GM12878 (cell line): Measurements from ENCODE around the gene UQCRH. TPM values are rescaled to one million over a fixed set of nuclear protein-coding genes. Genes with fewer than 3 reads are reported as not detected.

ENCODE experiments used
- ATAC-seq: fragments of 200-7000 bp; cut with Tn5 transposase; 3 replicates; pipeline ENCODE4 v1.9.1; 2020; ENCODE audit warnings: mild to moderate bottlenecking, moderate library complexity
- BruUV-seq: library from RNA; stranded (reverse); fragments of 400-500 nt; replicated peaks from 2 replicates; lab custom pipeline; 2021; lab: Mats Ljungman, UMichigan
- CTCF ChIA-PET: fragments of 300-600 bp; sonication (Branson Sonifier 250); formaldehyde crosslinking; extraction: SDS; loops from one replicate; lab custom pipeline; 2021; ENCODE audit warnings: inconsistent platforms; lab: Yijun Ruan, JAX
- POLR2A ChIA-PET: fragments of 350-600 bp; formaldehyde crosslinking; extraction: SDS; loops from one replicate; lab custom pipeline; 2021; ENCODE audit warnings: inconsistent platforms; lab: Charles Lee
- RAD21 ChIA-PET: fragments of 300-600 bp; sonication (Branson Sonifier 250); formaldehyde crosslinking; loops from one replicate; lab custom pipeline; 2023; ENCODE audit warnings: antibody characterized with exemption; ENCODE audit not compliant: unreplicated experiment; lab: Charles Lee
- SMC1A ChIA-PET: fragments of 300-600 bp; sonication (Branson Sonifier 250); formaldehyde crosslinking; loops from one replicate; lab custom pipeline; 2023; ENCODE audit not compliant: unreplicated experiment, uncharacterized antibody; lab: Charles Lee
- DNase-seq: peaks from one replicate; pipeline ENCODE4 v3.0.0-alpha.2; 2011; ENCODE audit warnings: low read depth, low spot score
- FAIRE-seq: peaks from 3 replicates; lab custom pipeline; 2011; peaks lifted over from hg19 to GRCh38; lab: Jason Lieb, UNC
- H2AFZ ChIP-seq: 2 replicates; pipeline ENCODE4 v1.6.0; 2011; ENCODE audit warnings: low read depth, low read length, control low read depth; ENCODE audit not compliant: control insufficient read depth
- H3K27ac ChIP-seq: 2 replicates; pipeline ENCODE4 v1.5.1; 2011; ENCODE audit warnings: control low read depth; ENCODE audit not compliant: control insufficient read depth, insufficient read depth
- H3K27me3 ChIP-seq, 2 experiments: replicated peaks in 1 of 2; 2 replicates each; pipeline versions ENCODE4 v1.6.0 to v1.6.1; 2011; ENCODE audit warnings: low read length in 1 of 2; ENCODE audit not compliant: control insufficient read depth in 2 of 2, insufficient read depth in 2 of 2
- H3K36me3 ChIP-seq, 2 experiments: 2 replicates each; pipeline ENCODE4 v1.5.1; 2011; ENCODE audit warnings: low read length in 1 of 2; ENCODE audit not compliant: control insufficient read depth in 2 of 2, insufficient read depth in 2 of 2
- H3K4me1 ChIP-seq: 2 replicates; pipeline ENCODE4 v1.6.1; 2011; ENCODE audit warnings: mild to moderate bottlenecking, low read length, moderate library complexity, mixed read lengths; ENCODE audit not compliant: control insufficient read depth, insufficient read depth
- H3K4me2 ChIP-seq: 2 replicates; pipeline ENCODE4 v1.6.0; 2011; ENCODE audit warnings: control low read depth; ENCODE audit not compliant: control insufficient read depth, insufficient read depth
- H3K4me3 ChIP-seq: fragments of 200-600 bp; sonication (generic); 2 replicates; pipeline ENCODE4 v1.5.1; 2016
- H3K79me2 ChIP-seq: 2 replicates; pipeline ENCODE4 v1.6.0; 2011; ENCODE audit warnings: low read length; ENCODE audit not compliant: control insufficient read depth, insufficient read depth
- H3K9ac ChIP-seq: 2 replicates; pipeline ENCODE4 v1.8.0; 2011; ENCODE audit warnings: low read length, control low read depth, mixed read lengths; ENCODE audit not compliant: control insufficient read depth, insufficient read depth
- H3K9me3 ChIP-seq: replicated peaks from 3 replicates; pipeline ENCODE4 v1.5.1; 2011; ENCODE audit warnings: mild to moderate bottlenecking, low read length; ENCODE audit not compliant: control insufficient read depth, insufficient read depth
- H4K20me1 ChIP-seq: 2 replicates; pipeline ENCODE4 v1.6.0; 2011; ENCODE audit not compliant: control insufficient read depth, insufficient read depth
- ATF3 ChIP-seq: IDR thresholded peaks from 2 replicates; pipeline ENCODE4 v1.6.1; 2011; ENCODE audit warnings: low read depth, mild to moderate bottlenecking, low read length, moderate library complexity, borderline replicate concordance; ENCODE audit errors: extremely low read depth
- BACH1 ChIP-seq: fragments of 450-650 bp; IDR thresholded peaks from 2 replicates; pipeline ENCODE4 v1.6.1; 2017; ENCODE audit warnings: mild to moderate bottlenecking, borderline replicate concordance
- ESRRA ChIP-seq: IDR thresholded peaks from 2 replicates; pipeline ENCODE4 v1.6.1; 2012; ENCODE audit warnings: mild to moderate bottlenecking, low read length, improper control_type of control experiment
- HSF1 ChIP-seq: fragments of 150-350 bp; IDR thresholded peaks from 2 replicates; pipeline ENCODE4 v1.6.1; 2014; ENCODE audit warnings: mild to moderate bottlenecking, low read depth, low read length
- IRF5 ChIP-seq: fragments of 450-650 bp; IDR thresholded peaks from 2 replicates; pipeline ENCODE4 v1.6.1; 2017; ENCODE audit warnings: borderline replicate concordance
- MTA3 ChIP-seq: IDR thresholded peaks from 2 replicates; pipeline ENCODE4 v1.6.1; 2012; ENCODE audit warnings: low read length, inconsistent platforms, borderline replicate concordance
- NR2C1 ChIP-seq: fragments of 450-650 bp; IDR thresholded peaks from 2 replicates; pipeline ENCODE4 v1.6.1; 2017; ENCODE audit warnings: antibody characterized with exemption, mild to moderate bottlenecking, moderate library complexity
- NR2F1 ChIP-seq: fragments of 450-650 bp; conservative IDR thresholded peaks from 2 replicates; pipeline ENCODE4 v1.6.1; 2017; ENCODE audit warnings: mild to moderate bottlenecking
- NRF1 ChIP-seq: conservative IDR thresholded peaks from 2 replicates; pipeline ENCODE4 v1.6.1; 2011; ENCODE audit warnings: mild to moderate bottlenecking, low read depth, low read length, improper control_type of control experiment
- POLR2AphosphoS2 ChIP-seq: IDR thresholded peaks from 2 replicates; pipeline ENCODE4 v1.6.1; 2011; ENCODE audit warnings: low read depth, mild to moderate bottlenecking, low read length, improper control_type of control experiment, moderate library complexity
- REST ChIP-seq: IDR thresholded peaks from 2 replicates; pipeline ENCODE4 v1.6.1; 2012; ENCODE audit warnings: mild to moderate bottlenecking, low read depth, low read length
- SMARCA5 ChIP-seq: fragments of 450-650 bp; IDR thresholded peaks from 2 replicates; pipeline ENCODE4 v1.6.1; 2017; ENCODE audit warnings: mild to moderate bottlenecking
- SMC3 ChIP-seq: IDR thresholded peaks from 2 replicates; pipeline ENCODE4 v1.6.1; 2011; ENCODE audit warnings: low read length, improper control_type of control experiment, borderline replicate concordance
- STAT1 ChIP-seq: fragments of 450-650 bp; conservative IDR thresholded peaks from 2 replicates; pipeline ENCODE4 v1.6.1; 2014; ENCODE audit warnings: antibody characterized with exemption, mild to moderate bottlenecking
- TAF1 ChIP-seq: IDR thresholded peaks from 2 replicates; pipeline ENCODE4 v1.6.1; 2011; ENCODE audit warnings: mild to moderate bottlenecking, low read depth, low read length, borderline replicate concordance
- TCF3 ChIP-seq: IDR thresholded peaks from 2 replicates; pipeline ENCODE4 v1.6.1; 2012; ENCODE audit warnings: low read depth, mild to moderate bottlenecking, low read length, borderline replicate concordance; ENCODE audit not compliant: insufficient read depth
- ZBED1 ChIP-seq: IDR thresholded peaks from 2 replicates; pipeline ENCODE4 v1.6.1; 2016; ENCODE audit warnings: borderline replicate concordance
- in situ Hi-C: fragments of 300-500 bp; cut with MboI; formaldehyde crosslinking; loops from 9 replicates; pipeline ENCODE4 v1.14.3; 2018; ENCODE audit warnings: mixed read lengths
- intact Hi-C: fragments of 100-400 bp; cut with micrococcal nuclease; formaldehyde crosslinking; loops from one replicate; pipeline ENCODE4 v1.14.2; 2022; ENCODE audit not compliant: unreplicated experiment
- polyA plus RNA-seq, 11 experiments: library from polyadenylated mRNA; depleted of rRNA in 4 of 11; unstranded in 6 of 11; stranded (reverse) in 5 of 11; fragments of >200 nt; fragmentation: Nextera tagmentation in 4 of 11; fragmentation: Illumina TruSeq in 1 of 11; extraction: Ambion mirVana in 4 of 11; extraction: Trizol in 1 of 11; gene quantifications; 1 replicate in 1 of 11; 2 replicates in 10 of 11; pipeline versions ENCODE4 v1.2.1 to v1.2.3, GENCODE V29; 2011 to 2016; ENCODE audit warnings: inconsistent platforms in 2 of 11, missing spikeins in 2 of 11, low read depth in 1 of 11
- total RNA-seq, 4 experiments: library from RNA; depleted of rRNA in 3 of 4; stranded (reverse); fragments of >200 nt in 3 of 4; fragmentation: Illumina TruSeq in 1 of 4; extraction: Trizol in 1 of 4; gene quantifications; 2 replicates each; pipeline versions ENCODE4 v1.2.1 to v1.2.3, GENCODE V29; 2013 to 2021

Gene UQCRH
- total and polyA plus RNA-seq, 10 of the 15 experiments (the other 5 are each of a cell fraction or from before 2014, with no cell fraction given), result 363 to 1,782 (median 597) TPM

DNA sequence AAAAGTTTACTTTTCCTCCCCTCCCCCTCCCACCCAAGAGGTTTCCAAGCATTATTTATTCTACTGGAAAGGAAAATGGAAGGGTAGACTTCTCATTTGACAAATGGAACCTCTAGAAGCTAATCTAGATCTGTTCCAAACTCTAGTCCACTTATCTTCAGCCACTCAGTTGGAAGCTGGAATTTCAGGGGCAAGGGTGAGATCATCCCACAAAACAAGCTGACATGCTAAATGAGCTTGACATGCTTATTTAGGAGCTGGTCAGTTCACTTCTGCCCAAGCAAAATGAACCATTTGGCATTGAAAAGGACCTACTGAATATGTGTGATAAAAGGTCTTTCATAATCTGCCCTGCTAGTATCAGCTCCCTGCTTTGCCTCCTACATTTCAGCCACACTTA lies 5.1 kb upstream of the UQCRH start:
- peaks cover 46% of the 10 kb centered on the region for H3K79me2 ChIP-seq
- FAIRE-seq (no peak), ATAC-seq (no peak)

More for the DNA sequence above, 5.1 kb upstream of the UQCRH start:
- H3K27me3 ChIP-seq, result no peaks in the 10 kb centered on the region
- H3K4me1 ChIP-seq, result peaks cover 5% of the 10 kb centered on the region; the same call in 1 of the 2 replicates
- H4K20me1 ChIP-seq, result no peaks in the 10 kb centered on the region
- H2AFZ ChIP-seq, result no peak overlapping the region
- ChIA-PET CTCF (interaction anchor here (1.8 to 6.2 kb wide), 4 partner anchors 18 to 49 kb away, joined by 3 to 49 read pairs (median 25); partner anchors contain the start of gene NSUN4), SMC1A (interaction anchor here (0.9 to 3.9 kb wide), 6 partner anchors 16 to 54 kb away, joined by 3 to 15 read pairs (median 3); no protein-coding TSS in a partner anchor), RAD21 (interaction anchor here (0.9 to 3.6 kb wide), 3 partner anchors 10 to 49 kb away, joined by 4 to 11 read pairs (median 7); no protein-coding TSS in a partner anchor), POLR2A (interaction anchor here (0.7 kb wide), 2 partner anchors 46 to 210 kb away, joined by 3 read pairs; no protein-coding TSS in a partner anchor)
- H3K36me3 ChIP-seq, result peaks cover 6 to 33% of the 10 kb centered on the region in 2 experiments
- intact Hi-C loops, result no loop called here
- BruUV-seq, result no TSS peak
- no peak overlapping the region for H3K9ac ChIP-seq
- H3K4me3 ChIP-seq, result no peak overlapping the region
- TF ChIP-seq REST, result no peak
- no peak for TF ChIP-seq POLR2AphosphoS2
- TF ChIP-seq STAT1, result no peak
- TF ChIP-seq ZBED1, result no peak
- TF ChIP-seq HSF1, result no peak
- no peak for TF ChIP-seq BACH1
- TF ChIP-seq NR2C1, result no peak
- no peak for TF ChIP-seq IRF5
- TF ChIP-seq NRF1, result no peak
- TF ChIP-seq ESRRA, result no peak
- no peak for TF ChIP-seq NR2F1
- no peak for TF ChIP-seq MTA3
- no peak for TF ChIP-seq TAF1
- TF ChIP-seq SMC3, result no peak
- TF ChIP-seq ATF3, result no peak
- TF ChIP-seq TCF3, result no peak
- TF ChIP-seq SMARCA5, result no peak
- no peak overlapping the region for H3K27ac ChIP-seq
- no peak overlapping the region for H3K4me2 ChIP-seq
- no peak for DNase-seq
- H3K9me3 ChIP-seq, result no peaks in the 10 kb centered on the region
- in situ Hi-C loops, result no loop called here
